G401 (cell line): ENCODE measurements around the gene MTARC2. TPM values are rescaled to one million over a fixed set of nuclear protein-coding genes. Genes with fewer than 3 reads are reported as not detected.
"Not testable (repeated sequence)": the region's sequence is repeated elsewhere in the genome, so short reads cannot be mapped to it uniquely, and the experiment has no call there.

Experiments used
- DNase-seq: peaks from one replicate; pipeline ENCODE4 v3.0.0-alpha.2; 2015; ENCODE audit warnings: low spot score
- in situ Hi-C: cut with HindIII; loops from 2 replicates; pipeline ENCODE4 v1.10.0; 2016; ENCODE audit warnings: low sequenced_read_pairs, mixed read lengths
- total RNA-seq: library from RNA; depleted of rRNA; stranded (reverse); fragments of >200 nt; shearing (Covaris generic); gene quantifications from 2 replicates; pipeline ENCODE4 v1.2.3, GENCODE V29; 2014; rRNA removed

MTARC2 gene
- not detected in 2 replicates for total RNA-seq

DNA sequence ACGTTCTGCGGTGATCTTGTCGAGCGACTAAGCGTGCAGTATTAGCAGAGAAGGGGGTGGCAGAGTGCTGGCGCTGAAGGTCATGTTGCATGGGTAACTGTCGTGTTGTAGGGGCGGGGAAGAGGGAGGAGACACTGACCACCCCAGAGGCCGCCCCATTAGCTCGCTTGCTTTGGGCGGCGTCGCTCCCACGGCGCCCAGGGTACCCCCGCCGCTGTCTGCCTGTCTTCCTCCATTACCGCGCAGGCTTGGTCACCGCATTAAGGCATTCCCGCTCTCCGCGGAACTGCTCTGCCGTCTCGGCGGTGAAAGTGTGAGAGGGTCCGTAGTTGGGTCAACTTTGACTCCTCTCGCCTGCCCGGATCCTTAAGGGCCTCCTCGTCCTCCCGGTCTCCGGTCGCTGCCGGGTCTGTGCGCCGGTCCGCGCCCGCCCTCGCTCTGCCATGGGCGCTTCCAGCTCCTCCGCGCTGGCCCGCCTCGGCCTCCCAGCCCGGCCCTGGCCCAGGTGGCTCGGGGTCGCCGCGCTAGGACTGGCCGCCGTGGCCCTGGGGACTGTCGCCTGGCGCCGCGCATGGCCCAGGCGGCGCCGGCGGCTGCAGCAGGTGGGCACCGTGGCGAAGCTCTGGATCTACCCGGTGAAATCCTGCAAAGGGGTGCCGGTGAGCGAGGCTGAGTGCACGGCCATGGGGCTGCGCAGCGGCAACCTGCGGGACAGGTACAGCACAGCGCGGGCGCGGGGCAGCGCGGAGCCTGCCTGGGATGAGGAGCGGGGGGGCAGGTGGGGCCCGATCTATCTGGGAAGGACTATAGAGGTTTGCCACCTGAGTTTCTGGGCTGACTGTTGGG lies at the start of gene MTARC2:
Gene MTARC2 (plus strand): TSS at position 234 of the 846 bp plus-strand sequence. CDS start 210 bp downstream, at position 444.
- in situ Hi-C loops, result no loop called here

GRCh38 chr1:220698607-220699016 lies 49.5 kb upstream of the MTARC2 start:
- DNase-seq, result no peak
- in situ Hi-C loops, result no loop called here

More for the DNA sequence above, at the start of gene MTARC2:
- DNase-seq, result peak; percentile 68

- in situ Hi-C loops, result no loop called here
- DNase-seq, result no peak
These were observed 49.1 kb upstream of the MTARC2 start for GRCh38 chr1:220699044-220699443.

DNA sequence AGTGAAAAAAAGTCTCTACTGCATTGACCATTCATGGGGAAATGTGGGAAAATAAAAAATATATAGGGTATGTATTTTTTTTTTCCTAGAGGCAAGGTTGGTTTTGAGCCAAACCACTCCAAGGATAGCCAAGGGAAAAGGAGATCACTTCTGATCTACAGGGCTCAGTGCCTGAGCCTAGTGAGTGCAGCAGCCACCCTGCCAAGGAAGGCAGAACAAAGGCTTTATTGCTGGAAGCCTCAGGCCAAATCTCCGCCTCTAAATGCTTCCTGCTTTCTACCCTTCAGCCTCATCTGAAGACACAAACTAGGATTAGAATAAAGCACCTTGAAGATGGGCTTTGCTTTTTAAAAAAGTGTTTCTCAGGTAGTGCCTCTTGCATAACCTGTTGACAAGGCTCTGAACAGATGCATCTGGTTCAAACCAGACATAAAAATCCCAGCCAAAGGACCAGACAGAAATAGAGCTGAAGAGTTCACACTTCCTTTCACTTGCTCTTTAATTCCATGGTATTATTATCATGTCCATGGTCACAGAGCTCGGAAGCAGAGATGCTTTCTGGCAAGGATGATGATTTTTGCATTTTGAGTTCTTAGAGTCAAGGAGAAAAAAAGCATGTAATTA lies 47.5 kb upstream of the MTARC2 start:
- peak; percentile 56 for DNase-seq
- in situ Hi-C loops, result no loop called here

- in situ Hi-C loops, result no loop called here
- no peak for DNase-seq
These were observed 46.1 kb upstream of the MTARC2 start for GRCh38 chr1:220701974-220702373.

GRCh38 chr1:220702733-220703270 lies 45.3 kb upstream of the MTARC2 start:
- in situ Hi-C loops, result no loop called here
- DNase-seq, result no peak

GRCh38 chr1:220703305-220703704 lies 44.8 kb upstream of the MTARC2 start:
- in situ Hi-C loops, result no loop called here
- no peak for DNase-seq

GRCh38 chr1:220705782-220706181 lies 42.3 kb upstream of the MTARC2 start:
- in situ Hi-C loops, result no loop called here
- DNase-seq, result no peak

- in situ Hi-C loops, result no loop called here
- DNase-seq, result no peak
These were observed 41.6 kb upstream of the MTARC2 start for GRCh38 chr1:220706480-220706879.

DNA sequence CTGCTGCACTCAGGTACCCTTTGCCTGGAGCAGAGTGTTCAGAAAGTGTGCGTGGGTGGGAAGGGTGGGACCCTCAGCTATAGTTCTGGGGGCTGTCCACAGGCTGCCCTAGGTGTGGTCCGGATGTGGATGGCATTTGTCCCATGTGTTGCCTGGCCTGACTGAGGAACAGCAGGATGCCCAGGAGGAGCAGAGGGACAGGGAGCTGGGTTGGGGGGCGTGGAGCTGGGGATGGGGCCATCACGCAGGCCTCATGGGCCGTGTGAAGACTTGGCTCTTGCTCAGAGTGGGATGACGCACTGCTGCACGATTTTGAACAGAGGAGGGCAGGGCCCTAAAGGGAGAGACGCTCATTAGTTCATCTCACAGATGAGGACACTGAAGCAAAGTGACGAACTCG lies 41.0 kb upstream of the MTARC2 start:
- in situ Hi-C loops, result no loop called here
- DNase-seq, result no peak

GRCh38 chr1:220708244-220708643 lies 39.9 kb upstream of the MTARC2 start:
- no peak for DNase-seq
- in situ Hi-C loops, result no loop called here

DNA sequence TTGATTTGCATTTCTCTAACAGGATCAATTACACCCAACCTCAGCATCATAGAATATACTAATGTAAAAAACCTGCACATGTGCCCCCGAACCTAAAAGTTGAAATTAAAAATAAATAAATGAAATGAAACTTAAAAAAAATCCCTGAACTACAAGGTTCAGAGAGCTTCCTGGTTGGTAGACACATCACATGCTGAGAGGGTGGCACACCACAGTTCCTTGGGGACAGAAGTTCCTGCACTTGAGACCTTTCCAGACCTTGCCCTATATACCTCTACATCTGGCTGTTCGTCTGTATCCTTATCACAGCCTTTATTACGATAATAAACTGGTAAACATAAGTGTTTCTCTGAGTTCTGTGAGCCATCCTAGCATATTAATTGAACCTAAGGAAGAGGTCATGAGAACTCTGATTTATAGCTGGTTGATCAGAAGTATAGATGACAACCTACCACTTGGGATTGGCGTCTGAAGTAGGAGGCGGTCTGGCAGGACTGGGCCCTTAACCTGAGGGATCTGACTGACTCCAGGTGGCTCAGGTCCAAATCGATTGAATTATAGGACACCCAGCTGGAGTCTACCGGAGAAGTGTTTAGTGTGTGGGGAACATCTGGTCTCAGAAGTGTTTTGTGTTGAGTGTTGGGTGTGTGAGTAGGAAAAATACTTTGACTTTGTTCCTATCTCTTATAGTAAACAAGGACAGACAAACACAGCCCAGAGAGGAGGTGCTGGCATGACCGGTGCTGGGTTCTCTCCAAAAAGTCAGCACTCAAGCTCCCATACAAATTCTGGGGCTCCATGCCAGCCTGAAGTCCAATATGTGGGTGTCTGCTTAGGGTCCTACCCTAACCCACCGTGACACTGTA lies 39.0 kb upstream of the MTARC2 start:
- in situ Hi-C loops, result no loop called here
- no peak for DNase-seq

GRCh38 chr1:220710333-220710732 lies 37.8 kb upstream of the MTARC2 start:
- no peak for DNase-seq
- in situ Hi-C loops, result no loop called here

- in situ Hi-C loops, result no loop called here
- DNase-seq, result no peak
These were observed 36.9 kb upstream of the MTARC2 start for GRCh38 chr1:220711056-220711809.

DNA sequence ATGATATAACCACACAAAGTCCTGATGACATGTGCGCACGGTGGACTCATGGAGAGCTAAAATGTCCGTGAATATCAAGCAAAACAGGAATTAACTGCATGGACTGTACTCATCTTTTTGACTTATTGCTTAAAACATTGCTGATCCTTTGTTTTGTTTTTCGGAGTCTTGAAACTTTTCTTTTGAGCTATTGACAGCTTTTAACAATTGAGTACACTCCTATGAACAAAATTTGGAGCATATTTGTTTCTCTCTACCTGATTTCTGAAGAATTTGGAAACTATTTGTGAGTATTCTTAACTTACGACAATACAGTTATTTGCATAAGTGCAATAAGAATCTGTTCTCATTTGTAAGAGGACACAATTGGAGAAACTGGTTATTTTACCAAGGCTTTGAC lies 32.1 kb upstream of the MTARC2 start:
- DNase-seq, in situ Hi-C loops: not testable (repeated sequence)

DNA sequence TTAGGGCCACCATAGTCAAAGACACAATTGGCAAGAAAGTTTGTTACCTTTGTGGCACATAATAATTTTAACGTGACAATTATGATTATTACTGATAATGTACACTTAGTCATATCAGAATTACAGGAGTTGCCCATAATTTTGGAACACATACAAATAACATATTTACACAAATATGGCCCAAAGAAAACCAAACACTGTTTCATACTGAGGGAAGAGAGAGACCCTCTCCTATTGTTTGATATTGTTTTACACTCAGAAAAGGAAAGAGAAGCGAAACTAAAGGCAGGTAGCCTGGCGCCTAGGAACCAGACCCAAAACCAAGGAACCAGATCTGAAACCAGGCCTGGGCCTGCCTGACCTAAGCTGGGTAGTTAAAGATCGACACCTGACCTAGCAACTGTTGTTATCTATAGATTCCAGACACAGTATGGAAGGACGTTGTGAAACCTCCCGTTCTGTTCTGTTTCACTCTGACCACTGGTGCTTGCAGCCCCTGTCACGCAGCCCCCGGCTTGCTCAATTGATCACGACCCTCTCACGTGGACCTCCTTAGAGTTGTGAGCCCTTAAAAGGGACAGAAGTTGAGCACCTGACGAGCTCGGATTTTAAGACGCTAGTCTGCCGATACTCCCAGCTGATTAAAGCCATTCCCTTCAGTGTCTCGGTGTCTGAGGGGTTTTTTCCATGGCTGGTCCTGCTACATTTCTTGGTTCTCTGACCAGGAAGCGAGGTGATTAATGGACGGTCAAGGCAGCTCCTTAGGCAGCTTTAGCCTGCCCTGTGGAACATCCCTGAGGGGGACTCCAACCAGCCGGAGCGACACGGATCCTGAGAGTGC lies 30.1 kb upstream of the MTARC2 start:
- in situ Hi-C loops, result no loop called here
- DNase-seq, result no peak

DNA sequence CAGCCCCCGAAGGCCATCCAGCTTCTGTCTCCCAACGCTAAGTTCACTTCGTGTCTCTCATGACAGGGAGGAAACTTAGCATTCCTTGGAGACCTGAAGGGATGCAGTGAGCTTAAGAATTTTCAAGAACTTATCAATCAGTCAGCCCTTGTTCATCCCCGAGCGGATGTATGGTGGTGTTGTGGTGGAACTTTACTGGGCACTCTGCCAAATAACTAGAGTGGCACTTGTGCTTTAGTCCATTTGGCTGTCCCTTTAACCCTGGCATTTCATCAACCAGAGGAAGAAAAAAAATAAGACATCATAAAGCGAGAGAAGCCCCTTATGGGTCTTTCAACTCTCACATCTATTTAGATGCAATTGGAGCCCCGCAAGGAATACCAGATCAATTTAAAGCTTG lies 26.9 kb upstream of the MTARC2 start:
- DNase-seq, in situ Hi-C loops: not testable (repeated sequence)

DNA sequence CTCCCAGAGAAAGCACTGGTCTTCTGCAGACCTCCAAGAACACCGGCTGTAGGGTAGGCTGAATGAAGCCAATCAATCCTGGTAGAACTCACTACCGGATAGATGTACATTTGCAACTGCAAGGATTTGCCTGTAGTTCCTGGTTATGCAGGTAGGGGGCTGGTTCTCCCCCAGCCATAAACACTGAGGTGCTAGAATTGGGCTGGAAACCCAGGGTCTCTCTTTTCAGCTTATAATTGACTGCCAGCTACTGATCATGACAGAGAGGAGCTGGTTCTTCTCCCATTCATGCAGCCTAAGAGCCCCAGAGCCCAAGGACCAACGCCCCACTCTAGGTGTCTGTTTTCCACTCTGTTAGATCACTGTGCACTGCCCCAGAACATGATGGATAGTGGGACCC lies 21.5 kb upstream of the MTARC2 start:
- DNase-seq, result no peak
- in situ Hi-C loops, result no loop called here
